Stimulated activated CD4-positive, alpha-beta T cell treated with anti-CD3 and anti-CD28 coated beads, TNF-alpha, amount 100 ng/mL, for 48 hours (primary cell): ENCODE results near the gene CYBB.
"Not testable (repeated sequence)": the region's sequence is repeated elsewhere in the genome, so short reads cannot be mapped to it uniquely, and the experiment has no call there.

Experiments
- DNase-seq, 3 donors: peaks; one replicate each; pipeline ENCODE4 v3.0.0-alpha.2; 2020; ENCODE audit warnings: low read depth in 3 of 3

Gene CYBB

DNA sequence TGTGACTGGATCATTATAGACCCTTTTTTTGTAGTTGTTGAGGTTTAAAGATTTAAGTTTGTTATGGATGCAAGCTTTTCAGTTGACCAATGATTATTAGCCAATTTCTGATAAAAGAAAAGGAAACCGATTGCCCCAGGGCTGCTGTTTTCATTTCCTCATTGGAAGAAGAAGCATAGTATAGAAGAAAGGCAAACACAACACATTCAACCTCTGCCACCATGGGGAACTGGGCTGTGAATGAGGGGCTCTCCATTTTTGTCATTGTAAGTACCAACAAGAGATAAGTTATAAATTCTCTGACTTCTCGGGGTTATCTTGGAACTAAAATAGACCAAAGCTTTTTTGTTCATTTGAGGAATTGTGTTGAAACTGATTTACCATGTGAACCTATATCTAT is at the start of gene CYBB:
Gene CYBB, plus strand, starts transcription at position 203 of the 400 bp plus-strand sequence. Its CDS starts 19 bp downstream, at position 222.
- DNase-seq = no peak

DNA sequence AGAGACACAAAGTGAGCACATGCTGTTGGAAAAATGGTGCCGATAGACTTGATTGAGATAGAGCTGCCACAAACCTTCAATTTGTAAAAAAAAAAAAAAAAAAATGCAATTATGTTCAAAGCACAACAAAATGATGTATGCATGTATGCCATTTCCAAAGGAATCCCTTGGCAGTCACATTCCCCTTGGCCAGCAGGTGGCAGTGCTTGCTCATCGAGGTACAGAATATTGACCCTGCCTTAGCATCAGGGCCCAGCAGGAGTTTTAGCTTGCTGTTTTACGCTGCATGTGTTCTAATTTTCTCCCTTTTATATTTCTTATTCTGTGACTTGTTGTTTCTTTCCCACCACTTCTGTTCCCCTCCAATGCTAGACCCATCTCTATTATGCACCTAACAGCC is 34.5 kb upstream of the CYBB start:
- DNase-seq = peak in 2 of 3 donors; percentile 43 to 68

DNA sequence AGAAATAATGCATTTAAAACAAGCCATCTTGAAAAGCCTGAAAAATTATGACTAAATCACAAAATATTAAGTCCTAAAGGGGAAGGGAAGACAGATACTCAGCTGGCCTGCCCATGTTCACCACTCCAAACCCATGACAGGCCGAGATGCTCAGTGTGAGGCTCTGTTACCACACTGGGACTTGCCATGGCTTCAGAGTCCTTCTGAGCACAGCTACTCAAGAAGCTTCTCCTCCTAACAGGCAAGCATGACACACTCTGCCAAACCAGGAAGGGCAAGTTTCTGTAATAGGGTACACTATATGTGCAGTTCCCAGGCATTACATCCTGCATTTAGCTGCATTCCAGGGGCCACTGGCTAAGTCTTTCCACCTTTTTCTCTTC is 34.0 kb upstream of the CYBB start:
- DNase-seq = no peak

DNA sequence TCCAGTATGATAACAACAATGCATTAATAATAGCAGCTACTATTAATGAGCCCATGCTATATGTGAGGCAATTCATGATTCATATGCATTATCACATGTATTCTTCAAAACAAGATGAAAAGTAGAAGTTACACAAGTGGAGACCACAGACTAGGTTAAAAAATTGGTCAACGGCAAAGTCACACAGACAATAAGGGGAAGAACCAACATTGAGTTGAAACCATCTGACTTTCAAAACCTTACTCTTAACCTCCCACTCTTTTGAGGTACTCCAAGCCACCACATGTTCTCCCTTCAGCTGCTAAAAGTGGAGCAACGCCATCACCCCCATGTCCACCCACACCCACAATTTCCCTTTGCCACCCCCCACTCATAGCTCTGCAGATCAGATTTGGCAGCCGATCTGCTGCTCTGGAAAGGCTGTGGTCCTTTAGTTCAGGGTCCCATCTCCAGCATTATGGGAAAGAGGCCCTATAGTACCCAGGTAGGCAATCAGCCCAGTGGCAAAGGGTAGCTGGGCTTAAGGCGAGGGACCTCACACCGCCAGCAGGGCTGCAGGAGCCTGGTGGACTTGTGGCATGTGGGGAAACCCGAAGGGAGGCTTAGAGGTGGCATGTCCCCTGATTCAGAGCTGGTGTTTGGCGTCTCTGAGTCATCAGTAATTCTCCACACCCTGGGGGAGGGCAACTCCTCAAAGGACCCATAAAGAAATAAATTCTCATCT is 33.5 kb upstream of the CYBB start:
- peak in 1 of 3 donors; percentile 23 for DNase-seq

DNA sequence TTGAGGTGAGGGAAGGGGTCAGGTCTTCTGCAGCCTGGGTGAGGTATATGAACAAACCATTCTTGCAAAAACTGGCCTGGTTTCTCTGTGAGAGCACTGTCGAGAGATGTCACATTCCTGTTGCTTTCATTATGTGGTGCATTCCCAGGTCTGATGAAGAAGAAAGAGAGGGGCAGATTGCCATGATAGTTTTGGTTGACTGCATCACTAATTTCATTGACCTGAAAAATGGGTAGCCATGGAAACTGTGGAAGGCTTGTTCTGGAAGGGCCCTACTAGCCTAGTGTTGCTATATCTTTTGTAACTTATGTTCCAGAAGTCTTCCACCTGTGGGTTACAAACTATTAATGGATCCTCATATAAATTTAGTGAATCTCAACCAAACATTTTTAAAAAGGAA is 32.9 kb upstream of the CYBB start:
- no peak for DNase-seq

DNA sequence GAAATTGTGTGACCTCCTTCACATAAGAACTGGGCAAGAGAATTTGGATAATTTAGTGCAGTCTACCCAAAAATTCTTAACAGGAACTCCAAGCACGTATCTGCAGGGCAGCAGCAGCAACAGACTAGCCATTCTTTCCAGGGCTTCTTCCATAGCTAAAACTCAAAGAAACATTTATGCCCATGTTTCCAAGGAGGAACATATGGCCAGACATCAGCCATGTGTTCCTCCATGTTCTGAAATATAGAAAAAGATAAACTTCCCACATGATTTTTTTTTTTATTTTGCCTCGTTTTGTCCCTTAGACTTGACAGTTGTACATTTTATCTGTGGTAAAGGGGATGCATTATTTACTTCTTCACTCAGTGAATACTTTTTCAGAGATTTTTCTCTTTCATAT is 27.6 kb upstream of the CYBB start:
- DNase-seq = no peak

DNA sequence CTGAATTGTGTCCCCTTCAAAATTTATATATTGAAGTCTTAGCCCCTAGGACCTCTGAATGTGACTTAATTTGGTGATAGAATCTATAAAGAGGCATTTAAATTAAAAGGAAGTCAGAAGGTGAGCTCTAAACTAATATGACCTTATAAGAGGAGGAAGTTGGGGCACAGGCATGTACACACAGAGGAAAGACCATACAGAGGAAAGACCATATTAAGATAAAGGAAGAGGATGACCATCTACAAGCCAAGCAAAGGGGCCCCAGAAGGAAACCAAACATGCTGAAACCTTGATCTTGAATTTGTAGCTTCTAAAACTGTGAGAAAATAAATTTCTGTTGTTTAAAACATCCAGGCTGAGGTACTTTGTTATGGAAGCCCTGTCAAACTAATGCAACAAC is 26.9 kb upstream of the CYBB start:
- DNase-seq = no peak

DNA sequence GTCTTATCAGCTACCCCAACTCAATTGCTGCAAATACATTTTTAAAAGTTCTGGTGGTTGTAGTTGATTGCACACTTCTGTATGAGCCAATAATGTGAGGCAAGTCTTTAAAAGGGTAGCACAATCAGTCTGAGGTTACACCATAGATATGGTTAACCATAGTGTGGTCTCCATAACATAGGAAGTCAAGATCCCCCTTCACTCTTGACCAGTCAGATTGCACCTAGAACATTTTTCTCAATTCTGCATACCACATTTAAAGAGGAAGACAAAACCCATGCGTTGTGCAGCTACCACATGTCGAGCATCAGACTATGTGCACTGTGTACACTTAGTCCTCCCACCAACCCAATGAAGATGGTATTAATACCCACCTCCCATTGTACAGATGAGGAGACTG is 26.5 kb upstream of the CYBB start:
- no peak for DNase-seq

DNA sequence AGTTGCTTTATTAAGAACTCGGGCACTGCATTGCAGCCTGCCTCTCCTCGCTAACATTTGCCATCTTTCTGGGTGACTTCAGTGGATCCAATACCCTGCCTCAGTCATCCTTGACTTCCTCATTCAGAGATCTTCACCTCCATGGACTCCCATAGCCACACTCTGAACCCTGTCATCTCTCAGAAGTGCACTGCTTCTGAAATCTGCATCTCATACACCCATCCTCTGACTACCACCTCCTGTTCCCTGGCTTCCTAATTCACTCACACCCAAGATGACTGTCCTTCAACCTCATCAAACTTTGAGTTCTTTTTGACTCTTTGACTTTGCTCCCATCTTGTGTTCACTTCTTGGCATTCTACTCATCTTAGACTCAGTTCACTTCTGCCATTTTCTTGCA is 25.3 kb upstream of the CYBB start:
- no peak for DNase-seq

DNA sequence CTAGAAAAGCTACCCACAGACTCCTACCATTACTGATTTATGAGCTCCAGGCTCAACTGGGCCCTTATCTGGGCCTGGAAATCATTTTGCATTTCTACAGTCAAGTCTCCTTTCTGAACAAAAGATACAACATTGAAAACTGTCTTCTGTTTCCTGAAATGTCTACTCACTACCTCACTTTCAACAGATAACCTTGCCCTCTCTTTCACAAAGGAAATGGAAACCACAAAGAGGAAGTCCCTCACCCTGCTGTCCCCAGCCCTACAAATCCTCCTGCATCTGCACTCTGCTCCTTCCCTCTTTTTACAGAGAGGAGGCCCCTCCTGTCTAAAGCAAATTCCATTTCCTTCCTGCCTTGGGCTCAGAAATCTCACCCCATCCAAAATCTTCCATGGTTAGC is 24.8 kb upstream of the CYBB start:
- no peak for DNase-seq

DNA sequence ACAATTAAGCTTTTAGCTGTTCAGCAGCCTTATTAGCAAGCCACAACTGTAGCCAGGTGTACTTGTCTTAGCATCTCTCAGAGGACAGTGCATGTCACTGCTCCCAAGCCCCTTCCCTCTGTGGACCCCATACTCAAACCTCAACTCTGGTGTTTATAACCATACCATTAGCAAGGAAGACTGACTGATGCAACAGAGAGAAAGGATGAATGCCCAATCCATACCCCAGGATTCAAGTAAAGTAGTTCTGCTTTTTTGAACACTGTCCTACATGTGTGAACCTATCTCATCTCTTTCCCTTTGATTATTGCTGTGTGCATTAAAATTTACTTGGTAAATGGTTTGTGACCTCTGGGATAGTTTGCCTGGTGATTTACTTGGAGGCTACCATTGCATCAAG is 22.8 kb upstream of the CYBB start:
- no peak for DNase-seq

DNA sequence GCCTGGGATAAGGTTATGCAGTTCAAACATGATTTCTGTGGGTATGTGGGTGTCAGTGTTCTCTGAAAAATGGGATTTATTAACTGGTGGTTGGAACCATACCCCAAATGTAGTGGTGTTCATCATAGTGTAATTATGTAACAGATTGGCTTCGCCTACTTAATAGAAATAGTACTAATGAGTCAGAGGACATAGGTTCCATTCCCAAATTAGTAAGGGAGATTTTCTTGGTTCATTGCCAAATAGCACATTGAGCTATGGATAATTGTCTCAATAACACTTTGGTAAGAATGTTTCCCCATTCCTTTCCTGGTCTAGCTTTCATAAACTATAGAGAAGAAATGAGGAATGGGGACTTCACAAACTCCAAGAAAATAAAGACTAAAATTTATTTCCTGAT is 20.5 kb upstream of the CYBB start:
- DNase-seq = no peak

DNA sequence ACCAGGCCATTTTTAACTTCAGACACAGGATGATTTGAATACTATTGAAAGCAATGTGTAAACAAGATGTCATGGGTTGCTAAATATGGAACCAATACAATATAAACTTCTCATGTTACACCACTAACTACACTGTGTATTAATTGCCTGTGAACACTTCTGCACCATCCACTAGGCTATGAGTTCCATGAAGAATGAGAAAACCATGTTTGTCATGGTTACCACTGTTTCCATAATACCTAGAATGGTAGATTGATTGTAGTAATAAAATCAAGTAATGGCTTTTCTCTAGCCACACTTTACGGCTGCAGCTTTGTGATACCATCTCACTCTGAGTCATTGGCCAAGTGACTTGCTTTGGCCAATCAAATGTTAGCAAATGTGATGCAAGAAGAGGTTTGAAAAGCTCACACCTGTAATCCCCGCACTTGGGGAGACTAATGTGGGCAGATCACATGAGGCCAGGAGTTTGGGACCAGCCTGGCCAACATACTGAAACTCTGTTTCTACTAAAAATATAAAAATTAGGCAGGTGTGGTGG is 19.9 kb upstream of the CYBB start:
- DNase-seq = no peak

DNA sequence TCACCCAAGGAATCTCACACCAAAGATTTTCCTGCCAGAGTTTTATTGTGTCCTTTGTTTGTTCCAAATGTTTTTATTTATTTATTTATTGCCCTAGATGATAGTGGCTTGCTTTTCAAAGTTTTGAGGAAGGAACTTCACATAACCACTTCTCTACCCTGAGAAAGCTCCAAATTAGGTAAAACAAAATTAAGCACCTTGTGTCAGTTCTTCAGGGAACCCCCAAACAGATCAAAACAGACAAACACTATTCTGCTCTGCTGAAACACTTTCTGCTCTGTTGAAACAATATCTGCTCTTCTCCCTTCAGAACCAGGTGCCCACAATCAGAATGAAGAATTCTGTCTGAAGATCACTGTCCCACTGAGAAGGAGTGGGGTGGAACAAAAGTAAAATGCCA is 16.5 kb upstream of the CYBB start:
- no peak for DNase-seq

DNA sequence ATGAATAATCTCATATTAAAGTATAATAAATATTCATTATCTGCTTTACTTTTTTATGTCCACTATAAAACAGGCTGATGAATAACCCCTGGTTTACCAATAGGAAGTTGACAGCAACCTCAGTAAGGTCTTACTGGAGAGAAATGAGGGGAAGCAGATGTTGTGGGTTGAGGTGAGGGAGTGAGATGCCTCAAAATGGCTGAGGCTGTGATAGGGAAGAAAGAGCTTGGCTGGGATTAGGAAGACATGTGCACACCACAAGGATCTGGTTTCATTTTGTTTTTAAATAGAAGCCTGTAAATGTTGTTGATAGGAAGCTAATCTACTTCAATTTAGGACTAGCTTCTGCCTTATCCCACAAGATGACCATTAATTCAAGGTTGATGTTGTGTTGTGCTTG is 14.4 kb upstream of the CYBB start:
- DNase-seq = no peak

DNA sequence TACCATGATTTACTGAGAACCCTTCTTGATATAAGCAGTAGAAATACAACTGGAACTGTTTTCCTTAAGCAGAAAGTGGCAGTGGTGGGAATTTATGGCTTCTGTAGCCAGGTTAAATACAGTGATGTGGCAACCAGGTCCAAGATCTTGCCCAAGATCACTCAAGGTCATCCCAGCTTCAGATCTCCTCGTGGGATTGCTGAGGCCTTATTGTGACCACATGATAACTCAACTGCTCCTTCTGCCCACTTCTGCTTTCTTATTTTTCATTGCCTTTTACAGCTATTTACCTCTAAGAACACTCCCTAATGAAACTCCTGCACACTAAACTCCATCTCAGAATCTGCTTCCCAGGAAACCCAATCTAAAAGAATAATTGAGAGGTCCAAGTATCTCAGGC is 12.4 kb upstream of the CYBB start:
- no peak for DNase-seq

DNA sequence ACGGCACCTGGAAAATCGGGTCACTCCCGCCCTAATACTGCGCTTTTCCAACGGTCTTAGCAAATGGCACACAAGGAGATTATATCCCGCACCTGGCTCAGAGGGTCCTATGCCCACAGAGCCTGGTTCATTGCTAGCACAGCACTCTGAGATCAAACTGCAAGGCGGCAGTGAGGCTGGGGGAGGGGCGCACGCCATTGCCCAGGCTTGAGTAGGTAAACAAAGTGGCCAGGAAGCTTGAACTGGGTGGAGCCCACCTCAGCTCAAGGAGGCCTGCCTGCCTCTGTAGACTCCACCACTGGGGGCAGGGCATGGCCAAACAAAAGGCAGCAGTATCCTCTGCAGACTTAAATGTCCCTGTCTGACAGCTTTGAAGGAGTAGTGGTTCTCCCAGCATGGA is 11.0 kb upstream of the CYBB start:
- not testable (repeated sequence) for DNase-seq

DNA sequence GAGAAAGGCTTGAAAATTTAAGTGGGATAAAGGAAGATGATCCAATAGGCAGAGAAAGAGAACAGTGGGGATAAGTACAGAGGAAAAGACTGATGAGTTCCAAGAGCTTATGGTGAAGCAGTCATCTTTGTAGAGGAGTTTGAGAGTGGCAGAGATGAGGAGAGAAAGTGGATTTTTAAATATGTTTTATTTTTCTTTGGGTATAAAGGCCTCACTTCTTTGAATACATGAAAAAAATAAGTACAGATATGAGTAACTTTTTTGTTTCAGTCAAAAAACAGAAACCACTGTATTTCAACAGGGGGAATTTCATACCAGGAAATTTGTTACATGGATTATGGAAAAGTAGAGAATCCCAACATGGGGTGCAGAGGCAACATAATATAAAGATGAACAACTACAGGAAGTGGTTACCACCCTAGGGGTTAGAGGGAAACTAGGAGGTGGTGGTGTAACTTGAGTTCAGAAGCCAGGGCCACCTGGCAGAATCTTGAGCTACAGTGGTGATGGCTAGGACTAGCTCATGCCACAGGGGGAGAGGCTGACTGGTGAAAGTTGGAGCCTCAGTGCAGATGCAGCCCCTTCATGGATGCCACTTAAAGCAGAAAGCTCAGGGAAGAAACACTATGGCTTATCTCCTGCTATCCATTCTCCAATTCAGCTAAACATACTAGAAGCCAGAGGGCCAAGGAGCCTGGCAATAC is 3.4 kb upstream of the CYBB start:
- DNase-seq = no peak

DNA sequence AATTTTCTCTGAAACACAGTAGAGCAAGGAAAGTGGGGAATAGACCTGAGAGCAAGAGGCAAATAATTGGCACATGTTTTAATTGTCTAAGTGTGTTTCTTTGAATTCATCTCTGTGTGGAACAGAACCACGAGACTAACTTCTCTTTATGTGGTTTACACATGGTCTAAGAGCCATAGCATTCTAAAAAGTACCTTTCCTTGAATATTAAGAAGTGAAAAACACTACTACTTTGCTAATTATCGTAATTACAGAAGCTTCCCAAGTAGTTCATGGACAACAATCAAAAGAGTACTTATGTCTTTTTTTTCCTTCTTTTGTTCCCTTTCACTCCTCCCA is 2.9 kb upstream of the CYBB start:
- no peak for DNase-seq

DNA sequence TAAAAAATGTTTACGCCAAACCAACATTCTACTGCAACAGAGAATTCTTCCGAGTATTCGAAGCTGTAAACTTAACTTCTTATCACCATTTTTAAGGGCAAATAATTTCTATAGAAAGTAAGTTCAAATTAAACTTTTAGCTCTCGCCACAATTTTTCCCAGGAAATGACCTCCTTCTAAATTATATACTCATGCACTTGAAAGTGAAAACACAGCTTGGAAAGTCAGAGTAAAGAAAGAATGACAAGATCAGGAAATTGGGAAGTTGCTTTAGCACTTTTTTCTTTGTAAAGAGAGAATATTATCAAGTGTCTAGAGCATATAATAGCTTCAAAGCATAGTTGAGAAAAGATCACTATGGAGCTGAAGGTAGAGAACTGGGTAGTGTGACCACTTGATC is 1.2 kb downstream of the CYBB start:
- no peak for DNase-seq

DNA sequence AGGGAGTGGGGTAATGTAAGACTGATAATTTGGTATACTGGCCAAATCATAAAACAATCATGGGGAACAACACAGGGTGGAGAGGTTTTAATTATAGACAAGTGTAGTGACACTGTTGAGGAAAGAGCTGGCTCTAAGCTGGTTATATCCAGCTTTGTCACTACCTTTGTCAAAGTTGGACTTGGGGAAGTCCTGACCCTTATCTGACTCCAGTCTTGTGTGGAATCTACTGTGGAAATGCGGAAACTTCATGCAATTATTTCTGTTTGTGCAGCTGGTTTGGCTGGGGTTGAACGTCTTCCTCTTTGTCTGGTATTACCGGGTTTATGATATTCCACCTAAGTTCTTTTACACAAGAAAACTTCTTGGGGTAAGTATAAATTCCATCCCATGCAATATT is 2.0 kb downstream of the CYBB start:
- no peak for DNase-seq

DNA sequence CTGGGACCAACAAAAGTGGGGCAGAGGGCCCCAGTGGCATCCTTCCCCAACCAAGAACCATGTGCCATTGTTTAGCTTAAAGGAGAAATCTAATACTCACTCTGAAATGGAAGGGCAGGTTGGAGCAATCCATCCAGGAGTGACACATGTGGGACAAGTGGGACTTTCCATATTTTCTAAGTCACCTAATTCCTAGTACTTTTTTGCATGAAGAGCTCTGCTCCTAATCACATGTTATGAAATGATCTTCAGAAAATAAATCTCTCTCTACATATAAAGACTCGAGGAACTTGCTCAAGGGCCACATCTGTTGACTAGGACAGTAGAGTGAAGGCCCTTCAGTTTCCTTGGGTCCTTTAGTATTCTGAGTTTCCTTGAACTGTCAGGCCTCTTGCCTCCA is 2.5 kb downstream of the CYBB start:
- DNase-seq = no peak

DNA sequence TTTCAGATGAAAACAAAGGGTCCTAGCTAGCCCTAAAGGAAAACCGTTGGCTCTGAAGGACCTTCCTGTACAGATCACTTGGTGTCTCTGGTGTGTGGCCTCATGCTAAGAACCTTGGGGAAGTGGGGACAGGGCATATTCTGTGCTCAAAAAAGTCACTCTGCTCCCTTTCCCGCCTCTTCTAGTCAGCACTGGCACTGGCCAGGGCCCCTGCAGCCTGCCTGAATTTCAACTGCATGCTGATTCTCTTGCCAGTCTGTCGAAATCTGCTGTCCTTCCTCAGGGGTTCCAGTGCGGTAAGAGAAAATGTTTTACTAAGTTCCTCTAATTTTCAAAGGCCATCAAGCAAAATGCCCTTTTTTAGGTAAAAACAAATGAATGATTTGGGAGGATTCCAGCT is 3.4 kb downstream of the CYBB start:
- no peak for DNase-seq

DNA sequence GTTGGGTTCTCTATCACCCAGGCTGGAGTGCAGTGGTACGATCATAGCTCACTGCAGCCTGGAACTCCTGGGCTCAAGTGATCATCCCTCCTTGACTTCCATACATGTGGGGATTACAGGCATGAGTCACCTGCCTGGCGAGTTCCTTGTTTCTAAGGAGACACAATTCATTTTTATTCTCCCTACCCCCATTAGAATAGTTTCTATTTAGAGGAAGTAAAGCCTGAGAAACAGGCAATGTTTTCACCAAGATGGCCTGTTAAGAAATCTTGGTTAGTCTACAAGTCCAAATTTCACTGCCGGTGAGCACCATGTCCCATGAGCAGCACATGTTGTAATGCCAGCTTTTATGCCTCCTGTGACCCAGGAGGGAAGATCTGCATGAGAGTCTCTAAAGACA is 5.7 kb downstream of the CYBB start:
- no peak for DNase-seq
